WTC11 (cell line): ENCODE data around the gene ESRRA.

ENCODE experiments used
- ATF6 ChIP-seq: sonication (generic); formaldehyde crosslinking; IDR thresholded peaks from 2 replicates; pipeline ENCODE4 v1.8.1; 2023; ENCODE audit warnings: mild to moderate bottlenecking, missing genetic modification reagents
- CREB1 ChIP-seq: sonication (generic); formaldehyde crosslinking; IDR thresholded peaks from 2 replicates; pipeline ENCODE4 v1.8.0; 2023; ENCODE audit warnings: mild to moderate bottlenecking, missing genetic modification reagents
- FOXK1 ChIP-seq: sonication (generic); formaldehyde crosslinking; IDR thresholded peaks from 2 replicates; pipeline ENCODE4 v1.8.0; 2022; ENCODE audit warnings: mild to moderate bottlenecking, moderate library complexity, missing genetic modification reagents
- TF ChIP-seq, protein P1 (sequence below): sonication (generic); formaldehyde crosslinking; IDR thresholded peaks from 2 replicates; pipeline ENCODE4 v1.8.1; 2022; ENCODE audit warnings: low read depth, missing genetic modification reagents, borderline replicate concordance
- TF ChIP-seq, protein P2 (sequence below): fragments of 200-600 bp; IDR thresholded peaks from 2 replicates; pipeline ENCODE4 v1.8.0; 2022; ENCODE audit warnings: antibody characterized with exemption

DNA sequence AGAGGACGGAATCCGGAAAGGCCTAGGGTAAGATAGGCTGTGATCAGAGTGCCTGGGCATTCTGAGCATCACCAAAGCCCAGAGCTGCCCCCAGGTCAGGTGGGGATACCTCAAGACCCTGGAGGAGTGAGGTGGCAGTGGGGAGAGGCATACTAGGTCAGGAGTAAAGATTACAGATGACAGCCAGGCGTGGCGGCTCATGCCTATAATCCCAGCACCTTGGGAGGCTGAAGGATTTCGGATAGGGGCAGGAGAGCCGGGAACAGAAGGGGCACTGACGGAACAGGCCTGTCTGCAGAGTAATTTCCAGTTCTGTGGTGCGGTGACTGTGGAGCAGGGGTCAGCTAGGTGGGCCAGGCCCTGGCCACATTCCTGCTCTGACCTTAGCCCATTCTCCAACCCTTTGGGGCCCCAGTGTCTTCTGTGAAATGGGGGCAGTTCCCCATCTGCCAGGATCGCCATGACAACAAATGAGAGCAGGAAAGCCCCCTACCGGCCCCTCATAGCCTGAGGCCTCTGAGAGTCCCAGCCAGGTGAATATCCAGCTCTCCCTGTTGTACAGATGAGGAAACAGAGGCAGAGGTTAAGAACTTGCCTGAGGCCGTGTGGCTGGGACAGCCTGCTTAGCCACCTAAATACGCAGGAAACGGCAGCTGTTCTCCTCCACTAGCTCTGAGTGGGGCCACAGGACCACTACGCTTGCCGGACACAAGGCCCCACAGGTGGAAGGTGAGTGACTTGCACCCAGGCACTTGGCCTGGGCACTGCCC lies 30.1 kb upstream of the ESRRA start:
- TF ChIP-seq FOXK1 (CRISPR knock-in tag) (no peak), ATF6 (CRISPR knock-in tag) (no peak), CREB1 (CRISPR knock-in tag) (no peak)
- TF ChIP-seq, protein P1, sequence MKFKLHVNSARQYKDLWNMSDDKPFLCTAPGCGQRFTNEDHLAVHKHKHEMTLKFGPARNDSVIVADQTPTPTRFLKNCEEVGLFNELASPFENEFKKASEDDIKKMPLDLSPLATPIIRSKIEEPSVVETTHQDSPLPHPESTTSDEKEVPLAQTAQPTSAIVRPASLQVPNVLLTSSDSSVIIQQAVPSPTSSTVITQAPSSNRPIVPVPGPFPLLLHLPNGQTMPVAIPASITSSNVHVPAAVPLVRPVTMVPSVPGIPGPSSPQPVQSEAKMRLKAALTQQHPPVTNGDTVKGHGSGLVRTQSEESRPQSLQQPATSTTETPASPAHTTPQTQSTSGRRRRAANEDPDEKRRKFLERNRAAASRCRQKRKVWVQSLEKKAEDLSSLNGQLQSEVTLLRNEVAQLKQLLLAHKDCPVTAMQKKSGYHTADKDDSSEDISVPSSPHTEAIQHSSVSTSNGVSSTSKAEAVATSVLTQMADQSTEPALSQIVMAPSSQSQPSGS (CRISPR knock-in tag), result no peak
- TF ChIP-seq, protein P2, sequence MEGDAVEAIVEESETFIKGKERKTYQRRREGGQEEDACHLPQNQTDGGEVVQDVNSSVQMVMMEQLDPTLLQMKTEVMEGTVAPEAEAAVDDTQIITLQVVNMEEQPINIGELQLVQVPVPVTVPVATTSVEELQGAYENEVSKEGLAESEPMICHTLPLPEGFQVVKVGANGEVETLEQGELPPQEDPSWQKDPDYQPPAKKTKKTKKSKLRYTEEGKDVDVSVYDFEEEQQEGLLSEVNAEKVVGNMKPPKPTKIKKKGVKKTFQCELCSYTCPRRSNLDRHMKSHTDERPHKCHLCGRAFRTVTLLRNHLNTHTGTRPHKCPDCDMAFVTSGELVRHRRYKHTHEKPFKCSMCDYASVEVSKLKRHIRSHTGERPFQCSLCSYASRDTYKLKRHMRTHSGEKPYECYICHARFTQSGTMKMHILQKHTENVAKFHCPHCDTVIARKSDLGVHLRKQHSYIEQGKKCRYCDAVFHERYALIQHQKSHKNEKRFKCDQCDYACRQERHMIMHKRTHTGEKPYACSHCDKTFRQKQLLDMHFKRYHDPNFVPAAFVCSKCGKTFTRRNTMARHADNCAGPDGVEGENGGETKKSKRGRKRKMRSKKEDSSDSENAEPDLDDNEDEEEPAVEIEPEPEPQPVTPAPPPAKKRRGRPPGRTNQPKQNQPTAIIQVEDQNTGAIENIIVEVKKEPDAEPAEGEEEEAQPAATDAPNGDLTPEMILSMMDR, result no peak
